Inflammatory macrophage treated with lipopolysaccharide for 1 hour (primary cell): ENCODE data around the gene HYAL2.
"Not testable (repeated sequence)": the region's sequence is repeated elsewhere in the genome, so short reads cannot be mapped to it uniquely, and the experiment has no call there.

Experiments
- DNase-seq, 2 donors: peaks; one replicate each; pipeline ENCODE4 v3.0.0-alpha.2; 2020 to 2022

HYAL2 gene

DNA sequence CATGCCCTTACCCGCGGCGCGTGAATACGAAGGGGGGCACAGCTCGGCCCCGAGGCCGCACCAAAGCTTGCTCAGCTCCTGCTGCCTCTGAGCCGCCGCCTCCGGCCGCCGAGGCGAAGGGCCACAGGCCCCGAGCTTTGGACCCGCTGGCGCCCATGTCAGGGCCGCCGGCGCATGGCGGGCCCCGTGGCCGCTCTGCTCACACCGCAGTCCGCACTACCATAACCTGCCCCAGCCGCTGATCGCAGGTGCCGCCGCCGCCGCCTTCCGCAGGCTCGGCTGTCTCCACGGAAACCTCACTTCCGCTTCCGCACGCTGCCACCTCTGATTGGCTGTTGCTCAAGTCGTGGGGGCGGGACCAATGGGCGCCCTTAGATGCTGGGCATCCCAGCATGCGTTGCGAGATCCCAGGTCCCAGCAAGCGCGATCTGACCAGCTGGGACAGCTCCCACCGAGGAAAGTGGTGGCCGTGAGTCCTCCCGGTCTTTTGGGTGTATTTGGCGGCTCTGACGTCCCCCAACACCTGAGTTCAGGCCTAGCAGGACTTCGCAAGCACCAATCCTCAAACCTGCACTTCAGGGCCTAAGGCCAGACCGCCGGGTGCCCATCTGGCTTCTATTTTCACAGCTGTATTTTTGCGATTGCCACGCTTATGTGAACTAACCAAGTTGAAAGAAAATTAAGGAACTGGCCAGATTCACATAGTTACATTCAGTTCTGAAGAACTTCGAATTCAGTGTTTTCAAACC, 5.6 kb upstream of the HYAL2 start, which contains the start of gene TUSC2:
TSS of gene TUSC2 (minus strand) at position 281 of the 749 bp plus-strand sequence. CDS start at position 157, 124 bp downstream.
- peak; percentile 95 to 97 for DNase-seq

GRCh38 chr3:50327129-50327528, 4.6 kb upstream of the HYAL2 start:
- DNase-seq, result no peak

DNA sequence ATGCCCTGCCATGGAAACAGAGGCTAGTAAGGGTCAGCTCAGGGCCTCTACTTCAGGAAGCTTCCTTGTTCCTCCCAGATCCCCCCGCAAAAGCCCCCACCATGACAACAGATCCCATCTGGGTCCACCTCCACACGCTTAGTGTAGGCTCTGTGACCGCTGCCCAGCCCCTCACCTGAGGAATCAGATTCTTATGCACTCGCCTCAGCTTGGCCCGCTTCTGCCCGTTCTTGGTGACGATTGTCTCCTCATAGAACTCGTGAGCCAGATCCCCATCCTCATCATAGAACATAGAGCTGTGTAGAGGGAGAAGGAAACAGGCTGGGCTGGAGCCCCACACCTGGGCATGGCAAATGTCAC, 3.6 kb upstream of the HYAL2 start:
- DNase-seq, result no peak

DNA sequence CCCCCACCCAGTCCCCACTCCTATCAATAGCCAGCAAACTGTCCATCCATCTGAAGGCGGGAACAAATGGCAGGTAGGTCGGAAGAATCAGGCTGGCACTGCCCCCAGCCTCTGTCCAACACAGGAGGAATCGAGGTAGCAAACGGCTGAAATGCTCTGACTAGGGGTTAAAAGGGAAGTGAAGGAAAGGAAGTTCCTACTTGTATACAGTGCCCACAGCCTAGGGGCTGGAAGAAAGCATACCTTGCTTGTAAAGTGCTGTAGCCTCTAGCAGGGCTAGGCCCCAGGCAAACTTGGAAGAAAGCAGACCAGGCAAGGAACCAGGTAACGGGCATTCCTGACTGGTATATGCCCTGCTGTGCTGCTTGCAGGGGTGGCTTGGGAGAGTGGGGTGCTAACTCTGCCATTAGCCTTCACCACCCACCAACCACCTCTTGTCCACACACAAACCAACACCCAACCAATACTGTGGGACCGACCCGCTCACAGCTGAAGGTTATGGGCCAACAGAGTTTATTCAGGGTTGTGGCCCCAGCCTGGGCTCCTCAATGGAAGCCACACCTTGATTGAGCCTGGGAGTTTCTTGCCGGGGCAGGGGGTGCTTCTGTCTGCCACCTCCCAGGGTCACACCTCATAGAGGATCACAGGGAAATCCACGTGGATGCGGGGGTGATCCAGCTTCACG, 3.1 kb upstream of the HYAL2 start:
- no peak for DNase-seq

- no peak for DNase-seq
These were observed 2.6 kb upstream of the HYAL2 start for GRCh38 chr3:50325113-50325480.

DNA sequence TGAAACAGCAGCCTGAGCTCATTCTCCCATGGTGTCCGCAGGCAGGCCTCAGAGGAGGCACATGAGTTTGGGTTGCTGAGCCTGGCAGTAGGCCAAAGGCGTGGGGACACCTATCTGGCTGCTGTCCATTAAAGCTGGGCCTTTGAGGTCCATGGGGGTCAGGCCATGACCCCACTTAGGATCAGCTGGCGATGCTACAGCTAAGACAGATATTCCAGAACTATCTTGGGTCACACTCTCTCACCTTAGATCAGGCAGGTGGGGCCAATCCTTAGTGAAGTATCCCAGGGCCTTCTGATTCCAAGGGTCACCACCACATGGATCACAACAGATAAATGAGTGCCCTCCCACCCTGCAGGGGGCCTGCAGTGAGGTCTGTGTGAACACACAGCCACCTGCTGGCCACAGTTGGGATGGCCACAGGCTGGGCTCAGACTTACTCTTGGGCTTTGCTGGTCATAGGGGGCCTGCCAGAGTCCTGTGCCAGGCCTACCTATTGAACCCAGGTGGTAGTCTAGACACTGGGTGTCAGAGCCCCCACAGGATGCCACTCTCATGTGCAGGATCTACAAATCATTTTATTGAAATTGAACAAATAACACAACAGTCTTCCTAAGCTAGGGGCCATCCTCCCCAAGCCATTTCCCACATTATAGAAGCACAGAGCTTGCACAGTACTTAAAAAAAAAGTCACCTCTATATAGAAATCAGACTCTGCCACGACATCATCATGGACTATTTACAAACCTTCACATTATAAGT, 2.0 kb upstream of the HYAL2 start:
- peak; percentile 32 to 62 for DNase-seq

DNA sequence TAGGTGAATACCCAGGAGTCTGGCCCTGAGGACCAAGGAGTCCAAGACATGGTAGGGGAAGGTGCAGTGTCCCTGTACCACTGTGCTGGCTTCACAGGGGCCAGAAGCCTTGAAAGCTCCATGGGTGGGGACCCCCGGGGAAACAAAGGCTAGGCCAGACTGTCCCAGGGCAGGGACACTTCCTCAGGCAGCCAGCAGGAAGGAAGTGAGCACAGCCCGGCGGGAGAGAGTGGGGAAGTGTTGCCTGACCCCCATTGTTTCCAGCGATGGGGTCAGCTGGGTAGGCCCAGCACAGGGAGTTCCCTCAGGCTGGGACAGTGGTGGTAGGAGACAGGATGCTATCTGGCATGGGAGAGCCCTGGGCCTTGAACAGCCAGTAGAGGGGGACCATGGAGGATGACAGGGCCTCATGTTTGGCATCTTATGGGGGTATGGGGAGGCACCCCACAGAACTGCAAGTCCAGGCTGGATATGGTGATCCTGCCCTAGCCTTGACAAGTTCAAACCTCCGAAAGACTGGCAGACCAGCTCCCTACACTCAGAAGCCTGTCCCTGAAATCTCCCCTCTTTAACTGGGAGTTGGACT, 1.2 kb upstream of the HYAL2 start:
- peak in 1 of 2 donors; percentile 18 for DNase-seq

- DNase-seq, result peak; percentile 37 to 59
These were observed 601 bp upstream of the HYAL2 start for GRCh38 chr3:50323092-50323600.

- no peak for DNase-seq
These were observed 495 bp downstream of the HYAL2 start for GRCh38 chr3:50322115-50322385.

DNA sequence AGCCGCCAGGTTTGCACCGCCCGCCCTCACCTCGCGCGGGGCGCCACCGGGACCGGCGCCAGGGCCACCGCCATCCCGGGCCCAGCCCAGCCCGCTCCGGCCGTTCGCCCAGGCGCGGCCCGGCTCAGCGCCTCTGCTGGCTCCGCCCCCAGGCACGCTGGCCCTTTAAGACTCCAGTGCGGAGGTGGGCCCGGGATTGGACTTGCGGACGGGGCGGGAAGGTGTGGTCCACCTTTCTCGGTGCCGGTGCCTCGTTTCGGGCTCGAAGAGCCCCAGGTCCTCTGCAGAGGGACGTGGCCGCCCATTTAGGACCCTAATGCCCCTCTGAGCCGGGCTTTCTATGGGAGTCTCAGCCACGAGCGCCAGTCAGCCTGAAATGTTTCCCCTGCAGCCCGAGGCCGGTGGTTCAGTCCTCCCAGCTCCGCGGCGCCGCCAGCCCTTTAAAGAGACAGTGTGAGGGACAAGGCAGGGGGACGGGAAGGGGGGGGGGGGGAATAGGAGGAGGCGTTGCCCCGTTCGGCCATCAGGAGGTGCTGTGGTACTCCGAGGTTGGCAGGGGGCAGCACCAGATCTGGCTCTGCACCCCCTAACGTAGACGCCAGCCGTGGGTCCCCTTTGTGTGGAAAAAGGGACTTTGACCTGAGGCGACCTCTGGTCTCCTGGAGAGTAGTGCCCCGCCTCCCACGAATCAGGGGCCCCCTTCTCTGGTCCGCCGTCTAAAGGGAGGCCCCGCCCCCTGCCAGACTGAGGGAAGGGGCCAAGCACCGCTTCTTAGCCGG, 1.0 kb downstream of the HYAL2 start:
- peak; percentile 79 to 84 for DNase-seq

DNA sequence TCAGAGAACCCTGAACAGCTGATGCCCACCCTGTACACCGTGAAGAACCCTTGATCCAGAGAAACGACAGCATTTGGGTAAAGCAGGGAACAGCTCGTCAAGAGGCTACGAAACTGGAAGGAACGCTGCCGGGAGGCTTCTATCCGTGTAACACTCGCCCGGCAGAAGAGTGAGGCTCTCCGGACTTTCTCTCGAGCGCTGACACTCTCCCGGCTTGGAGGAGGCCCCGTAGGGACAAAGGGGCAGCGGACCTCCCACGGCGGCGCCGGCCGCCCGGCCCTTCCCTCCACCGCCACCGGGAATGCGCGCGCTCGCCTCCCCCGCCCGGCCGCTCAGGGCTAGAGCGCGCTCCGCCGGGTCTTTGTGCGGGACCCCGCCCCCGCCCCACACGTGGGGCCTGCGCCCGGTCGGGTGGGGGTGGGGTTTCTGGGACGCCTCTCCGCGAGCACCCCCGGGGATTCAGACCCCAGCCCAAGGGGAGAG, 1.7 kb downstream of the HYAL2 start:
- peak; percentile 37 to 53 for DNase-seq

GRCh38 chr3:50319894-50320625, 2.5 kb downstream of the HYAL2 start:
- DNase-seq, result no peak

GRCh38 chr3:50319181-50319893, 3.2 kb downstream of the HYAL2 start:
- DNase-seq, result no peak

DNA sequence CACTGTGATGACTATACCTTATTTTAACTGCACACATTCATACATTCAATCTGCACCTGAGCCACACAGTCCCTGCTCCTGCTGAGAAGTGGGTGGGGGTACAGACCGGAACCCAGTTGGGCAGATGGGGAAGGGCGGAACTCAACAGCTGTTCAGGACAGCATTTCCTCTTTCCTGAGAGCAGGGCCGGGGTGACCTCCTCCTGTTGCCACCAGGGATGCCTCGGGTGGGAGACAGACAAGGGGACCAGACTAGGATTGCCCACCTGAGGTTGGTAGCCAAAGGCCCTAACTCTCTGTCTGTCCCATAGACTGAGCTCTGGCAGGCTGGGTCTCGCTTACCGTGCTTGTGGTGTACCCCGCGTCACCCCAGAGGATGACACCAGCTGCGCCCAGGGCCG, 3.9 kb downstream of the HYAL2 start:
- peak in 1 of 2 donors; percentile 41 for DNase-seq

- DNase-seq, result no peak
These were observed 4.4 kb downstream of the HYAL2 start for GRCh38 chr3:50318163-50318562.

DNA sequence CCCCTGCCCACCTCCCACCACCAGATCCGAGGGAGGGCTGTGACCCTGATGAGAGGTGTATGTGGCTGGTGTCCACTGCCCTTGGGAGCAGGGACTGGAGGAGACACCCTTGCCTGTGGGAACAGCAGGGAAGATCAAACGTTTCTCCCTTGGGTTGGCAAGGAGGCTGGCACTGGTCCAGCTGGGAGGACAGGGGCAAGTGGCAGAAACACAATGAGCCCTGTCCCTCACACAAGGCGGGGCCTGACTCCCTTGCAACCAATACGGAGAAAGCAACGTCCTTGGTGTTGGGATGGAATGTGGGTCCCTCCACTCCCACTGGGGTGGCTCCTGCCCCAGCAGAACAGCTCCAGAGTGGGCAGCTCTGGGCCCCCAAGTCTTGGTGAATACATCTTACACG, 5.2 kb downstream of the HYAL2 start:
- DNase-seq, result no peak

DNA sequence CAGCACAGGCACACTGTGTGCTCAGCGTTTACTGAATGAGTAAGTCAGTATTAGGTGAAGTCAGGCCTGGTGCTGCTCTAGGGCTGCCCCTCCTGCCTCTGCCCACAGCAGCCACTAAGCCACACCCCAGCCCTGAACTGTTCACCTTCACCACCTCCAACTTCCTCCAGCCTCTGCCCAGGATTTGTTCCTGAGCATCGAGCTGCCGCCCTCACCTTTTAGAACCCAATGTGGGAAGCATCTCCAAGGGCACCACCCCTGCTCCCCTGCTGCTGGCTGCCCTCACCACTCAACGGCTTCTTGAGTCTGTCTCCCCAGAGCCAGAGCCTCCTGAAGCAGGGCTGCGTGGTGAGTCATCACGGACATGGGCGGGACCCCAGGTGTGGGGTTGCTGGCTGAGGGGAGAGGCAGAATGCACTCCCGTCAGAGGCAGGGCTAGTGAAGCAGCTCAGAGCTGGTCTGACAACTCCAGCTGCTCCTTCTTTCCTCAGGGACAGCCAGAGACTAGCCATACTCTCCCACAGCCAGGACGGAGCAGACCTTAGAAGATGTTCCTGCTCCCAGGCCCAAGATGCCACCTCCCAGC, 5.8 kb downstream of the HYAL2 start:
- no peak for DNase-seq

DNA sequence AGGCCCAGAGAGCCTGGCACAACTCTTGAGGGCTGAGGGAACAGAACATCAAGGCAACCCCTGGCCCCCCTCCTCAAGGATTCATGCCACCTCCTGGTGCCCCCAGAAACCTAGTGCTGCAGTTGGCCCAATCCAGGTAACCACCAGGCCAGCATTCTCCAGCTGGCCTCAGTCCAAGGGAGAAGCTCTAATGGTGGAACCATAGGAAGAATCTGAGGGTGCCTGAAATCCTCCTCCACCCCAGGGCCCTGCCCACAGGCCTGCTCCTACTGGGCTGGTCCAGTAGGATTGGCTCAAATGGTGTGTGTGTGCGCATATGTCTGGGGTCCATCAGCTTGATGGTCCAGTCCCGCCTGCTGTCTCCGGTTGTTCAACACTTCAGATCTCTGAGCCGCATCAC, 7.7 kb downstream of the HYAL2 start:
- no peak for DNase-seq

DNA sequence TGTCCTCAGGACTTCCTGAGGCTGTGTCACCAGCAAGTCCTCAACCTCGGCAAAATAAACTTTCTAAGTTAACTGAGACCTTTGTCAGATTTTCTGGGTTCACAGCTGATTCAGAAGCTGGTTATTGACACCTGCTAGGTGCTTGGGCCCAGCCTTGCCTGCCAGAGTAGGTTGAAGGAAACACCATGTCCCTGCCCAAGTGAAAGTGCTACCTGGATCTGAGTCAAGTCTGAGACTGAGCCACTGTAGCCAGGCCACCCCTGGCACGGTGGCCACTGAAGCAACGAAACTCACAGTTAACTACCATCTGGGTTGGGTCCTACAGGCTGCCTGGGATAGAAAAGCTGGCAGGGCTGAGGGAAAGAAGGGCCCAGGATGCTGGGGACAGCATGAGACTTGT, 8.2 kb downstream of the HYAL2 start:
- DNase-seq, result no peak

DNA sequence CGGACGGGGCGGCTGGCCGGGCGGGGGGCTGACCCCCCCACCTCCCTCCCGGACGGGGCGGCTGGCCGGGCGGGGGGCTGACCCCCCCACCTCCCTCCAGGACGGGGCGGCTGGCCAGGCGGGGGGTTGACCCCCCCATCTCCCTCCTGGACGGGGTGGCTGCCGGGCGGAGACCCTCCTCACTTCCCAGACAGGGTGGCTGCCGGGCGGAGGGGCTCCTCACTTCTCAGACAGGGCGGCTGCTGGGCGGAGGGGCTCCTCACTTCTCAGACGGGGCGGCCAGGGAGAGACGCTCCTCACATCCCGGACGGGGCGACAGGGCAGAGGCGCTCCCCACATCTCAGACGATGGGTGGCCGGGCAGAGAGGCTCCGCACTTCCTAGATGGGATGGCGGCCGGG, 10.5 kb downstream of the HYAL2 start:
- not testable (repeated sequence) for DNase-seq

DNA sequence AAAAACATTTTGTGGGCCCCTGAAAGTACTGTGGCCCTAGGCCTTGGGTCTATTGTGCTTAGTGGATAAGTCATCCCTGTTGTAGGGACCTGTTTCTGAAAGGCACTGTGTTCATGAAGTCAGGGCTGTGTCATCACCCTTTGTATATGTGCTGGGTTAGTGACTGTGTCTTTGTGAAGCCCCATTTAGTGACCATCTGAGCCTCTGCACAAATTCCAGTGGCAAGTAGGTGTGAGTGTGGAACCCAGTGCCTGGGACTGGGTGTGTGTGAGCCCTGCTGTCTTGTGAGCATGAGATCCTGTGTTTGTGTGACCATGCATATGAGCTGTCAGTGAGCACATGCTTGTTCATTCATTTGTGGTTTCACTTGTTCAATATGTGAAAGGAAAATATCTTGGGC, 17.9 kb downstream of the HYAL2 start:
- no peak for DNase-seq
